CD14-positive monocyte (primary cell): ENCODE data around the gene TICAM2. TPM values are rescaled to one million over a fixed set of nuclear protein-coding genes. Genes with fewer than 3 reads are reported as not detected.

Experiments
- DNase-seq, 3 donors: peaks; one replicate each; pipeline ENCODE4 v3.0.0-alpha.2; 2011 to 2022
- H2AFZ ChIP-seq: 2 replicates; pipeline ENCODE4 v1.6.0; 2012; ENCODE audit warnings: mild to moderate bottlenecking, low read depth, low read length, inconsistent platforms; ENCODE audit not compliant: insufficient read depth, poor library complexity, severe bottlenecking
- H3K27ac ChIP-seq, 2 donors: 1 replicate in 1 of 2; 2 replicates in 1 of 2; pipeline ENCODE4 v1.5.1; 2012 to 2013; ENCODE audit warnings: low read length in 2 of 2, control low read depth in 1 of 2, inconsistent platforms in 1 of 2, low read depth in 1 of 2, mild to moderate bottlenecking in 1 of 2
- H3K27me3 ChIP-seq, 2 donors: one replicate each; pipeline versions ENCODE4 v1.6.0 to v1.6.1; 2011 to 2013; ENCODE audit warnings: low read length in 2 of 2; ENCODE audit not compliant: control insufficient read depth in 2 of 2, insufficient read depth in 2 of 2
- H3K36me3 ChIP-seq, 2 donors: replicated peaks in 1 of 2; 1 replicate in 1 of 2; 2 replicates in 1 of 2; pipeline versions ENCODE4 v1.5.1 to v1.6.1; 2012 to 2013; ENCODE audit warnings: low read length in 2 of 2, control low read depth in 1 of 2, inconsistent platforms in 1 of 2, mild to moderate bottlenecking in 1 of 2; ENCODE audit not compliant: insufficient read depth in 2 of 2, control insufficient read depth in 1 of 2
- H3K4me1 ChIP-seq, 2 donors: 1 replicate in 1 of 2; 2 replicates in 1 of 2; pipeline versions ENCODE4 v1.5.1 to v1.6.1; 2012 to 2013; ENCODE audit warnings: low read length in 2 of 2, control low read depth in 1 of 2, inconsistent platforms in 1 of 2, mild to moderate bottlenecking in 1 of 2, moderate library complexity in 1 of 2; ENCODE audit not compliant: insufficient read depth in 2 of 2, control insufficient read depth in 1 of 2
- H3K4me2 ChIP-seq: replicated peaks from 2 replicates; pipeline ENCODE3; 2012; ENCODE audit warnings: low read length, moderate library complexity, mild to moderate bottlenecking; ENCODE audit not compliant: poor library complexity, severe bottlenecking; ENCODE audit errors: extremely low read depth
- H3K4me3 ChIP-seq, 3 experiments: fragments of 200-600 bp in 1 of 3; sonication (generic) in 1 of 3; replicated peaks in 1 of 3; 1 replicate in 2 of 3; 2 replicates in 1 of 3; pipeline ENCODE4 v1.5.1; 2011 to 2013; ENCODE audit warnings: low read length in 3 of 3, mild to moderate bottlenecking in 3 of 3, control low read depth in 2 of 3, low read depth in 2 of 3, inconsistent platforms in 1 of 3, moderate library complexity in 1 of 3
- H3K79me2 ChIP-seq: 2 replicates; pipeline ENCODE4 v1.6.0; 2012; ENCODE audit warnings: mild to moderate bottlenecking, control low read depth, inconsistent platforms, low read length, moderate library complexity; ENCODE audit not compliant: insufficient read depth
- H3K9ac ChIP-seq: 2 replicates; pipeline ENCODE4 v1.6.0; 2017; ENCODE audit warnings: low read length, mild to moderate bottlenecking; ENCODE audit not compliant: insufficient read depth, poor library complexity, severe bottlenecking
- H3K9me3 ChIP-seq, 2 donors: replicated peaks in 1 of 2; 1 replicate in 1 of 2; 2 replicates in 1 of 2; pipeline versions ENCODE4 v1.5.1 to v1.6.1; 2012 to 2013; ENCODE audit warnings: low read length in 2 of 2, control low read depth in 1 of 2; ENCODE audit not compliant: control insufficient read depth in 1 of 2, insufficient read depth in 1 of 2
- H4K20me1 ChIP-seq: 2 replicates; pipeline ENCODE4 v1.6.0; 2012; ENCODE audit warnings: mild to moderate bottlenecking, low read length, control low read depth, moderate library complexity; ENCODE audit not compliant: insufficient read depth
- H3K27ac Mint-ChIP-seq, 7 donors: one replicate each; pipeline ENCODE4 v1.8.0; 2020; ENCODE audit warnings: mild to moderate bottlenecking in 7 of 7, mixed read lengths in 7 of 7, moderate library complexity in 6 of 7, inconsistent platforms in 2 of 7
- H3K27me3 Mint-ChIP-seq, 3 donors: one replicate each; pipeline ENCODE4 v1.8.0; 2021 to 2022; ENCODE audit warnings: low read depth in 3 of 3, mild to moderate bottlenecking in 3 of 3, mixed read lengths in 3 of 3, moderate library complexity in 3 of 3, inconsistent platforms in 1 of 3
- H3K36me3 Mint-ChIP-seq, 2 donors: one replicate each; pipeline ENCODE4 v1.8.0; 2020; ENCODE audit warnings: mixed read lengths in 2 of 2, inconsistent platforms in 1 of 2, mild to moderate bottlenecking in 1 of 2
- H3K4me1 Mint-ChIP-seq: one replicate; pipeline ENCODE4 v1.8.0; 2020; ENCODE audit warnings: mild to moderate bottlenecking, mixed read lengths
- H3K4me3 Mint-ChIP-seq, 2 donors: one replicate each; pipeline ENCODE4 v1.8.0; 2020; ENCODE audit warnings: mild to moderate bottlenecking in 2 of 2, mixed read lengths in 2 of 2, moderate library complexity in 1 of 2
- H3K9me3 Mint-ChIP-seq, 7 donors: one replicate each; pipeline ENCODE4 v1.8.0; 2020 to 2022; ENCODE audit warnings: mixed read lengths in 7 of 7, mild to moderate bottlenecking in 6 of 7, moderate library complexity in 6 of 7, inconsistent platforms in 2 of 7
- CTCF ChIP-seq: fragments of 200-600 bp; IDR thresholded peaks from one replicate; pipeline ENCODE4 v1.8.0; 2022; ENCODE audit warnings: antibody characterized with exemption, mild to moderate bottlenecking
- WGBS: methylation state at CpG from one replicate; pipeline ENCODE4 v1.1.5; 2013; ENCODE audit warnings: missing lambda C conversion rate; ENCODE audit not compliant: insufficient coverage; 5-methylcytosine and 5-hydroxymethylcytosine counted together
- intact Hi-C, 2 donors: fragments of 100-400 bp; cut with micrococcal nuclease; formaldehyde crosslinking; loops; one replicate each; pipeline versions ENCODE4 v1.15.0 to v1.15.1; 2023
- polyA plus RNA-seq, 3 donors: library from polyadenylated mRNA; depleted of rRNA in 1 of 3; unstranded in 2 of 3; stranded (reverse) in 1 of 3; fragments of 300-500 nt in 2 of 3; fragments of >200 nt in 1 of 3; fragmentation: Illumina TruSeq in 2 of 3; gene quantifications; 1 replicate in 2 of 3; 2 replicates in 1 of 3; pipeline ENCODE4 v1.2.3, GENCODE V29; 2012 to 2021

TICAM2 gene
- polyA plus RNA-seq, 3 donors, result 3.5 to 25.1 (median 14.6) TPM

- Mint-ChIP-seq H3K27me3 (peaks cover 2 to 4% (median 2%) of the 10 kb centered on the region in 3 donors), H3K4me3 (no peak overlapping the region), H3K36me3 (no peaks in the 10 kb centered on the region), H3K27ac (no peak overlapping the region), H3K4me1 (peaks cover 4% of the 10 kb centered on the region), H3K9me3 (peaks cover 0 to 9% (median 2%) of the 10 kb centered on the region in 7 donors)
- Histone ChIP-seq H3K9me3 (no peaks in the 10 kb centered on the region), H3K4me1 (no peaks in the 10 kb centered on the region), H3K79me2 (no peaks in the 10 kb centered on the region), H2AFZ (no peak overlapping the region), H3K27me3 (no peaks in the 10 kb centered on the region), H3K36me3 (no peaks in the 10 kb centered on the region), H3K4me2 (no peak overlapping the region), H3K27ac (no peak overlapping the region), H3K9ac (no peak overlapping the region), H3K4me3 (no peak overlapping the region), H4K20me1 (no peaks in the 10 kb centered on the region)
- intact Hi-C loops, result no loop called here
- DNase-seq, result no peak
- no peak for TF ChIP-seq CTCF
These were observed 42.8 kb downstream of the TICAM2 start for GRCh38 chr5:115559524-115559923.

GRCh38 chr5:115558388-115558956, 43.8 kb downstream of the TICAM2 start:
- no peaks in the 10 kb centered on the region for H3K4me1 ChIP-seq
- H3K36me3 ChIP-seq, result no peaks in the 10 kb centered on the region
- H3K27me3 ChIP-seq, result no peaks in the 10 kb centered on the region
- Mint-ChIP-seq H3K27me3 (peaks cover 0 to 2% (median 2%) of the 10 kb centered on the region in 3 donors), H3K9me3 (peaks cover 0 to 9% (median 2%) of the 10 kb centered on the region in 7 donors), H3K36me3 (no peaks in the 10 kb centered on the region), H3K4me3 (no peak overlapping the region), H3K4me1 (peaks cover 4% of the 10 kb centered on the region), H3K27ac (no peak overlapping the region)
- H3K4me3 ChIP-seq, result no peak overlapping the region
- no peak for DNase-seq
- no peak overlapping the region for H3K27ac ChIP-seq
- no peak for TF ChIP-seq CTCF
- H2AFZ ChIP-seq, result no peak overlapping the region
- intact Hi-C loops, result no loop called here
- no peaks in the 10 kb centered on the region for H3K79me2 ChIP-seq
- no peak overlapping the region for H3K9ac ChIP-seq
- H3K9me3 ChIP-seq, result no peaks in the 10 kb centered on the region
- H4K20me1 ChIP-seq, result no peaks in the 10 kb centered on the region
- WGBS, result 94% methylated on average over 2 of the region's 4 CpGs
- no peak overlapping the region for H3K4me2 ChIP-seq
